NCI-H1930 (cell line): Measurements from ENCODE around the gene STOML1.

Source experiments
- DNase-seq, 2 experiments: peaks; one replicate each; lab custom pipeline; 2025; lab: John Stamatoyannopoulos, UW

STOML1 gene

DNA sequence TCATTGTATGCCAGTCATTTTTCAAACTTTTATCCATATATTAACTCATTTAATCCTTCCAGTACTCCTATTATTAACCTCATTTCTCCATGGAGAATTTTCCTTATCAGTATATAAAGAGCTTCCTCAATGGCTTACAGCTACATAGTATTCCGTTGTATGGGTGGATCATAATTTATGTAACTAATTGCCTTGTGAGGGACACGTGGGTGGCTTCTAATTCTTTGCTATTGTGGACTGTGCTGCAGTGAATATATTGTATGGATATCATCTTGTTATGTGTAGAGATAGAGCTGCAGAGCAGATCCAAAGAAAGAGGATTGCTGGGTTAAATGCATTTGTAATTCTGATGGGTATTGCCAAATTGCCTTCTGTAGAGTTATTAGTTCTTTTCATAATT is 27.6 kb upstream of the STOML1 start:
- no peak for DNase-seq

DNA sequence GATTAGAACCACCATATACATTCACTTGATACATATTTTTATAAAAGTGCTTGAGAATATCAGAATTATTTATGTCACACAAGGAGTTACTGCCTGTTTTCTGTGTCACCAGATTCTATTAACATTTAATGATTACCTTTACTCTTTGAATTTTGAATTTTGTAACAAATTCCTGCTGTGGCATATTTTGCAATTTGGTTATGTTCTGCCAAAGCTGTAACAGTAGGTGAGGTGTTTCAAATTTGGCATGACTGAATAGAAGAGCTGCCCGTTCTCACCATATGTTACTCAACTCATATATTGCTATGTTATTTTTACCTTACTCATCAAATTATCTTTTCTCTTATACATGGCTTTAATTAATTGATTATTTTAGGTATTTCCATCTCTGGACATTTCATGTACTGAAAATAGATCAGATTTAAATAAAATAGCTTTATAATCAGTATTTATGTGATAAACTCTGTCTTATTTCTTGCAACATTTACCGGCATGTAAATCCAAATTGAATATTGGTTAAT is 21.3 kb upstream of the STOML1 start:
- no peak for DNase-seq

DNA sequence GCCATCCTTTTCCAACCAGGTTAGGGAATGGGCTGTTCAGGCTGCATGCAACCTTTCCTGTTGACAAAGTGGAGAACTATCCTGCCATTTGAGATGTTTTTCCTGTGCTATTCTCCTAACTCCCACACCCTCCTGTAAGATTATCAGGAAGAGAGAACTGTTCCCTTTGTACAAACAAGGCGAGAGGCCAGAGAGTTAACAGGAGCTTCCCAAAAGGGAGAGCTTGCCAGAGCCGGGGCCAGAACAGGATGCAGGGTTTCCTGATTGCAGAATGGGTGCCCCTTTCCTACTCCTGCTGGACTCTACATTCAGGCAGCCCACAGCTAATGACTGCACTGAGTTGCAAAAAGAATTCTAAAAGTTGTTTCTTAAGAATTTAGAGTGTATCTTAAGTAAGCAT is 19.5 kb upstream of the STOML1 start:
- DNase-seq: no peak

DNA sequence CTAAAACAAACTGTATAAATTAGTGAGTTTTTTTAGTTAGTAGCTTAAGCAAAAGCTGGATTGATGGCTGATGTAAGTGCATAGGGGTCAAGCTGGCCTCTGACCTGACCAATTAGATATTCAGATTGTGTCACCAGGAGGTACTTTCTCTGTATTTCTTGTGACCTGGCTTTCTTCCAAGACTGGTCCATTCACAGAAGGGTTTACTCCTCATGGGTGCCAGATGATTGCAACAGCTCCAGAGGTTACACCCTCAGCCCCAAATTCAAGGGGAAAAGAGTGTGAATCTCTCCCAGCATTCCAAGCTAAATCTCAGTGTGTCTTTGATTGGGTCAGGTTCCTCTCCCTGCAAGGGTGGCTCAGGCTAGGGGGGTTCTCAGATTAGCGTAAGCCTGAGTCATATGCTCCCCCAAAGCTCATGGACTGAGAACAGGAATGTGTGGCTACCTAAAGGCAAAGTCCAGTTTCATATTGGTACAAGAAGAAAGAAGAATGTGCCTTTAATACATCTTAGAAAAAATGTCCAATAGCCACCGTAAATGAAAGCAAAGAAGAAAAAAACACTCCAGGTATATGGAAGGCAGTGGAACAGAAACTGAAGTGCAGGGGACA is 18.9 kb upstream of the STOML1 start:
- no peak for DNase-seq

DNA sequence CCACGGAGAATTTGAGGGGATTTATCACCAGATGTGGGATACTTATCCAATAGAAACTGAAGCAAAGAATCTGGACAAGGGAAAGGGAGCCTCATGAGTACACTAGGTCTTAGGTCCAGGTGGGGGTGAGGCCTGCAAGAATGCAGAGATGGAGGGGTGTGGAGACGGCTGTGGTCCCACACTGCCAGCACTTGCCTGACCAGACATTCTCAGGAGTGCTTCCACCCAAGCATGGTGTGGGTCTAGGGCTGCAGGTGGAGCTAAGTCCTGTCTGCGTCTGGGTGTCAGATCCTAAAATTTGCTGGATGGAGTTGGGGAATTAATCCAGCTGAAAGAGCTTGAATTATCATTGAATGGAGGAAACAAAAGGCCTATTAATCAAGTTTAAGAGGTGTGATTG is 16.8 kb upstream of the STOML1 start:
- no peak for DNase-seq

DNA sequence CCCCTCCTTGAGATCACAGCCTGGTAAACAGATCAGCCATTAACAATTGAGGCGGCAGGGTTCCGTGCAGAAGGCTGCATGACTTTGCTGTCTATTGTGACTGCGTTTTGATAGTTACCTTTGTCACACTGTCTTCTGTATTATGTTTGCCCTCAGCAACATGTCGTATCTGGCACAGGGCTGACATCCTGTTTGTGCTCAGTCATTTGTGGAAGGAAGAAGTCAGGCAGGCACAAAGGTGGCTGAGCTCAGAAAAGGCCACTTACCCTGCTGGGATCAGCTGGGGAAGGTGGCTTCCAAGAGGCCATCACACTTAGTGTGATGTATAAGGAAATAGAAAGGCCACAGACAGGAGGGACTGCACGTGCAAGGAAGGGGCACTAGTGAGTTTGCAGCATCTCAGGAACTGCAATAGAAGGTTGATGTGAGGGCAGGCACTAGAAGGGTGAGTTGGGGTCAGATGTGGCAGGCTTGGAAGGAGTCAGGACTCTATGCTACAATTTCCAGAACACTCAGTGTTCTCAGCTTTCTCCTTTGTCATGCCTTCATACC is 15.8 kb upstream of the STOML1 start:
- no peak for DNase-seq

DNA sequence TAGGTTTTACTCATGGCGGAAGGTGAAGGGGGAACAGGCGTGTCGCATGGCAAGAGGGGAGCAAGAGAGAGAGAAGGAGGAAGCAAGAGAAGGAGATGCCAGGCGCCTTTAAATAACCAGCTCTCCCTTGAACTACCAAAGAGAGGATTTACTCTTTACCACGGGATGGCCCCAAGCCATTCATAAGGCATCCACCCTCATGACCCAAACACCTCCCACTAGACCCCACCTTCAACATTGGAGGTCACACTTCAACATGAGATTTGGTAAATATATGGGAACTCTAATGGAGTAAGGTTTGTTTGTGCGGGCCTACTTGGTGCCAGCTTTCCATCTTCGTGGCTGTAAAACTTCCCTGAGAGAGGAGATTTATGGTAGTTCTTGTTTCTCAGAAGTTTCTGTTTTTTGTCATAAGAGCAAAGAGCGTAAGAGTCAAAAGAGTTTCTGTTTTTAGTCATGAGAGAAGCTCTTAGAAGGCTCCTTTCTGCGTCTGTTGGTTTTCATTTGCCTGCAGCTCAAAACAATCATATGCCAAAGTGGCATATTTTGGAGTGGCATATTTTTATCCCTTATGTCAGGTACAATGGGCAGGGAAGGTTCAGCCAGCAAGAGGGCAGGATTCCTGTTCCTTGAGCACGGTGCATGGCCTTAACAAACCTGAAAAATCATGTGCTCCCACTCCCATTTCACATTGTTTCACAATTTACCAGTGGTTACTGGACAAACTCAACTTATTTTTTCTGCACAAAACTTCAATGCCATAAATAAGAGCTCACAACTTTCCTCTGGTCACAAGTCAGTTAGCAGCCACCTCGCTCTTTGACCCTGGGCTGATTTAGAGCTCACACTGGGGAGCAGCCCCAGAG is 14.9 kb upstream of the STOML1 start:
- no peak for DNase-seq

DNA sequence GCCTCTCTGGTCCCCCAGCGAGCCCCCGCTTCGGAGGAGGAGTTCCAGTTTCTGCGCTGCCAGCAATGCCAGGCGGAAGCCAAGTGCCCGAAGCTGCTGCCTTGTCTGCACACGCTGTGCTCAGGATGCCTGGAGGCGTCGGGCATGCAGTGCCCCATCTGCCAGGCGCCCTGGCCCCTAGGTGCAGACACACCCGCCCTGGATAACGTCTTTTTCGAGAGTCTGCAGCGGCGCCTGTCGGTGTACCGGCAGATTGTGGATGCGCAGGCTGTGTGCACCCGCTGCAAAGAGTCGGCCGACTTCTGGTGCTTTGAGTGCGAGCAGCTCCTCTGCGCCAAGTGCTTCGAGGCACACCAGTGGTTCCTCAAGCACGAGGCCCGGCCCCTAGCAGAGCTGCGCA is 5.9 kb upstream of the STOML1 start:
- no peak for DNase-seq

DNA sequence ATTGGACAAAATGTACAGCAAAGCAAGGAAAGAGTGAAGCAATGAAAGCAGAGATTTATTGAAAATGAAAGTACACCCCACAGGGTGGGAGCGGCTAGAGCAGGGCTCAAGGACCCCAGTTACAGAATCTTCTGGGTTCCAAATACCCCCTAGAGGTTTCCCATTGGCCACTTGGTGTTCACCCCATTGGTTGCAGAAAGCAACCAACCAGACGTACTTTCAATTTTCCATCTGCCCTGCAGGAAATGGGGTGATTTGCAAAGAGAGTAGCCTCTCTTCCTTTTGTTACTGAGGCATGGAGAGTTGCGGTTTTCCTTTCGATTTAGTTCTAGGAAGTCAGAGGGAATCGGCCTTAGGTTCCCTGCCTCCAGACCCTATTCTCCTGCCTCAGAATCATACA is 4.8 kb upstream of the STOML1 start:
- no peak for DNase-seq

DNA sequence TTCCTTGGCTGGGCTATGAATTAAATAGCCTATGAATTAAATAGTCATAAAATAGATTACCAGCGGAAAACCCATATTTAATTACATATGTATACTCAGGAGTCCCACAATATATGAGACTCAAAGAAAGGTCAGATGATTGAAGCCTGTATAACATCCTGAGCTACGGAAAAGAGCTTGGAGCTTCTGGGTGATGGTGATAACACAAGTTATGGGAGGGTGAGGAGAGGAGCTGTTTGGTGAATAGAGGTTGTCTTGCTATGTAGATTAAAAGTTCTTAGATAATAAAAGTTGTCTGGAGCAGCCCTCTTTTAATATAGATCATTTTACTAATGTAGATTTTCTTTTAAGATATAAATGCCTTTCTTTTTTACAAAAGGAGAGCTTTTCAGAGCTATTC is 4.2 kb upstream of the STOML1 start:
- DNase-seq: no peak

DNA sequence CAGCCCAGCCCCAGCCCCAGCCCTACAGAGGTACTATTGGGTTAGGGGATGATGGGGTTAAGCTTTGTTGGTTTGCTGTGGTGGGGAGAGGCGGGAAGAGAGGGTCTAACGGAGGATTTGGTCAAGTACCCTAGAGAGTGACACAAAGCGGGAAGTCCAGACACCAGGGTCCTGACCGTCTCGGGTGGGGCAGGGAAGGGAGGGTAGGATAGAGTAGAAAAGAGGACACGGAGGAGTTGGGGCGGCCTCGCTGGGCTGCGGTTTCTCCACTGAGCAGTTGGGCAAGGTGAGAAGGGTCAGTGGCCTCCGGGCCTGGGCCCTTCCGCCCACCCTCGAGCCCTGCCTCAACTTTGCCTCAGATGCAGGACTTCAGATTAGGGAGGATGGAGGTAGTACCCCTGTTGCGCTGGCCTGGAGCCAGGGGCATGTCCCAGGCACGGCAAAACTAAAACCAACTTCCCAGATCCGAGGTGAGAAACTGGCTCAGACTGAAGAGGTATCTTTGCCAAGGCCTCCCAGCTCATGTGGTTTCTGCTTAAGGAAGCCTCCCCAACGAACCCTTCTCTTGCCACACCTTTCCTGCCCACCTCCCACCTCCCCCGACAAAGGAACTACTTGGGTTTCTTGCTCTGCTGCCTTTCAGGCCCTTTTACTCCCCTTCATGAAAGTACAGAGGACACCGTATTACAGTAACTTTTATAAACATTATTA is 3.0 kb upstream of the STOML1 start:
- no peak for DNase-seq

DNA sequence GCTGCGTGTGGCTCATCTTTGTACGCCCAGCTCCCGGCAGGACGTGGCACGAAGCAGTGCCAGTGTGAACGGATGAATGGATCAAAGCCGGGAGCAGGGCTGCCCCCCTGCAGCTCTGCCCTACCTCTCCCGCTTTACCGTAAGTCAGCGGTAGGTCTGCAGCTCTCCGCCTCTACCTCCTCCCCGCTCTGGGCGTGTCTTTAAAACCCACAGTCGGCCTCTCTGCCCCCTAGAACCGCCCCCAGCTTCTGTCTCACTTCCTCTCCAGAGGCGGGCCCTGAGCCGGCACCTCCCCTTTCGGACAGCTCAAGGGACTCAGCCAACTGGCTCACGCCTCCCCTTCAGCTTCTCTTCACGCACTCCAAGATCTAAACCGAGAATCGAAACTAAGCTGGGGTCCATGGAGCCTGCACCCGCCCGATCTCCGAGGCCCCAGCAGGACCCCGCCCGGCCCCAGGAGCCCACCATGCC is 2.4 kb upstream of the STOML1 start, which contains the start of gene PML:
Gene PML, plus strand, starts transcription at position 304 of the 471 bp plus-strand sequence. Its CDS starts 97 bp downstream, at position 401.
- DNase-seq: peak; percentile 71 to 76

DNA sequence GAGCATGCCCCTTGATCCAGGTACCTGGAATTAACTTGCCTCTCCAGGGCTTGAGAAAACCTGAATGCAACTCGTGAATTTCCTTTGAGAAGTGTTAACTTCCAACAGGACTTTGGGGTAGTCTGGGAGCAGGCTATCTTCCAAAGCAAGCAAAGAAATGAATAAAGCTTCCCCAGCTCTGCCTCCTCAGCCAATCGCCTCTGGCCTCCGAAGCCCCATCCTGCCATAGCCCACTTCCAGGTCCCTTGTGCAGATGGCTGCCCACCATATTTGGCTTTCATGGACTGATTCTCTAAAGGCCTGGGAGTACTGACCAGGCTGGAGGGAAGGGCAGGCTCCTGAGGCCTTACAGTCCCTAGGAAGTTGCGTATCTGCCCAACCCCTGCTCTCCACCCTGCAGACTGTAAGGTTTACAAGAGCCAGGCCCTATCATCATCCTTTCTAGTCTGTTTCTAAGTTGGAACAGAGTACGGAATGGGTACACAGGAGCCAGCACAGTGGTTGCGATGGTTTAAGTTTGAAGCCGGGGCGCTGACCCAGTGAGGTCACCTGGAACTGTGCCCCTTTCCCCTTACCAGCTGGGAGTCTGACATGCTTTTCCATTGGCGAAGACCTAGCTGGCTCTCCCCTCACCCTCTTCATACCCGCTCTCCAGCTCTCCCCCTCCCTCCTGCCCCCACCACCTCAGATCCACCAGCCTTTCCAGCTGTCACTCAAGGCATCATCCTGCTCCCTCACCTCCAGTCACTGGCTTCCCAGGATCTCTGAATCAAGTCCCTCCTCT is 1.3 kb upstream of the STOML1 start:
- DNase-seq: no peak

DNA sequence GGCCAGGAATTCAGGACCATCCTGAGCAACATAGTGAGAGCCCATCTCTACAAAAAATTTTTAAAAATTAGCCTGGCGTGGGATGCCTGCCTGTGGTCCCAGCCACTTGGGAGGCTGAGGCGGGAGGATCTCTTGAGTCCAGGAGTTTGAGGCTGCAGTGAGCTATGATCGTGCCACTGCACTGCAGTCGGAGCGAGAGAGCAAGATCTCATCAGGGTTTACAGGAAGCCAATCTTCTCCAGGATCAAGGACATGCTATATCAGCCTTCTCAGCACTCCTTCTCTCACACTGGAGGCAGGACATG is 451 bp upstream of the STOML1 start:
- no peak for DNase-seq

DNA sequence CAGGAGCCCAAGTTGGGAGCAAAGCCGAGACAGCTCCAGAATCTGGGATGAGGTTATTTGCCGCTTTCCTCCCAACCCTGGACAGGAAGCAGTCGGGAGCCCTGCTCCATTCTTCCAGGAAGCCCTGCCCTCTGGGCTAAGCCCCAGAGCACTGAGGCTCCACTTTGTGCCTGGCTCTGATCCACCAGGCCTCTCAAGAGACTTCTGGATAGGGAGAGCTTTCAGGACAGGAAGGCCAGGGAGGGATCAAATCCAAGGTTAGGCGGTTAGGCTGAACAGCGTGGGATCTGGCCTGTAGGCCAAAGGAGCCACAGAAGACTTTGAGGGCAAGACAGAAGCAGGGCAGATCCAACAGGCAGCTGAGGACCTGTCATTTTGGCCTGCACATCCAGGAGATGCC is 835 bp downstream of the STOML1 start:
- no peak for DNase-seq

DNA sequence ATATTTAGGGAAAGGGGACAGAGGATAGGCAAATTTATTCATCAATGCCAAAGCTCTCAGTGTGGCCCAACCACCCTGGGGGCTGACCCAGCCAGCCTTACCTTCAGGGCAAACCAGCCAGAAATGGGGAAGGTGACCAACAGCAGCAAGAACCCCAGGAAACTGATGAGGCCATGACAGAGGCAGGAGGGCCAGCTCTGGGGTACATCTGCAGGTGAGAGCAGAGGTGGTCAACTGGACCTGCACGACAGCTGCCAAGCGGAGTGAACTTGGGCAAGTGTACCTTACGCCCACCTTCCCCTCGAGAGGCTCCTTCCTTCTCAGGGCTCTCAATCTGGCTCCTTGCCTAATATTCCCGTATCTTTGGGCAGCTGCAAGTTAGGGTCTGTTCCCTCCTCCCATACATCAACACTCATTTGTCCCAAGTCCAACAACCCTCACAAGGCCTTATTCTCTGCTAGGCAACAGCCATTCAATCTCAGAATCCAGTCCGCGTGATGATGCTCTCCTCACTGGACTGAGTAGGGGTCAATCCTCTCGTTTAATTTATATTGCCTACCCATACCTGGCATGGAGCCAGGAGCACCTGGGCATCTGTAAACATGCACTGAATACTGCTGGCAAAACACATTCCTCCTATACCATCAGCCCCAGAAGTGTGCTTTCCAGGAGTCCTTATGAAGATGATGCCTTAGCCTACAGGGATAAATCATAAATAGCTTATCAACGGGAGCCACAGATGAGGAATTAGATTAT is 1.7 kb downstream of the STOML1 start:
- no peak for DNase-seq

DNA sequence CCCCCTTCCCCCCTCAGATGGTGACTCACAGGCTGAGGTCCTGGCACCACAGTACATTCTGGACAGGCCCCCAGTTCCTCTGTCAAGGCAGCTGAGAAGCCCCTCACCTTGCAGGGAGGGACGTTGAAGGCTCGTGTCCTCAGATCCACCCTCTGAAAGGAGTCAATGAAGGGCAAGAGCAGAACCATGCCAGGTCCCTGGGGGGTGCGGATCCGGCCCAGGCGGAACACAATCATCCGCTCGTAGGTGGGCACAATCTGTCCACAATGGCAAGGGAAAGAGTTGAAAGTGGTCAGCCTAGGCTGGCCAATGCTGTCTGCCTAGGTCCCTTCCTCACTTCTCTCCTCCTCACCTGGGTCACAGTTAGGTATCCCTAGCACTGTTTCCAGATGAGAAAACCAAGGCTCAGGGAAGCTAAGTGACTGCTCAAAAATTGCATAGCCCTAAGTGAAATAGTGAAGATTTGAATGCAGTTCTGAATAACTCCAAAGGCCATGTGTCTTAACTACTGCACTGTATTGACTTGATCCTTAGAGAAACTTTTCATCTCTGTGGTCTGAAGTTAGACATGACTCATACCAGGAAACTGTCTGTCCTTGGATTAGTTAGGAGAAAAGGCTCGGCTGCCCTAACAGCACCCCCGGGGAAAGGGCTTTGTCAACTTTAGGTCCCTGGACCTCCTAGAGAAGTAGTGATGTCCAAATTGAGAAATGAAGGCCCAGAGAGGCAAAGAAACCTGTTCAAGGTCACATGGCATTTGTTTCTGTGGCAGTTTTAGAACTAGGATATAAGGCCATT is 2.9 kb downstream of the STOML1 start:
- DNase-seq: no peak

DNA sequence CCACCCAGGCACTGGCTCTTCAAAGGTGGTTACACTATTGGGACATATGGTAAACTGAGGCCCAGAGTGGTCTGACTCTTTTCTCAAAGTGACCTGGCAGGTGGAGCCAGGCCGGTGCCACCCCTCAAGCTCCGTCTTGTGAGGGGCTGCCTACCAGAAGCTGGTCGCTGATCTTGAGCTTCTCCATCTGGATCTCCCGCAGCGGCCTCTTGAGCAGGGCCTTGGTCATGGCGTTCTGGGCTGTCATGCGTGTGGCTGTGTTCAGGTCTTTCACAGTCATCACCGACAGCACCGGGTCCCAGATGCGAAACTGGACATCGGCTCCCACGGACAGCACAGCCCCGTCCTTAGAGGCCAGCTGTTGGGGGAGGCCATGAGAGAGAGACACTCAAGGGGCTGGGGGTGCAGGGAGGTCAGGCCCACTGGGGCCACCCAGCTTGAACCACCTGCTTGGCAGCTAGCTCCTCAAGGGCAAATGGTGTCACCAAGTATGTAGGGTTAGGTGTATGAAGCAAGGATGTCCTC is 3.6 kb downstream of the STOML1 start:
- DNase-seq: no peak

DNA sequence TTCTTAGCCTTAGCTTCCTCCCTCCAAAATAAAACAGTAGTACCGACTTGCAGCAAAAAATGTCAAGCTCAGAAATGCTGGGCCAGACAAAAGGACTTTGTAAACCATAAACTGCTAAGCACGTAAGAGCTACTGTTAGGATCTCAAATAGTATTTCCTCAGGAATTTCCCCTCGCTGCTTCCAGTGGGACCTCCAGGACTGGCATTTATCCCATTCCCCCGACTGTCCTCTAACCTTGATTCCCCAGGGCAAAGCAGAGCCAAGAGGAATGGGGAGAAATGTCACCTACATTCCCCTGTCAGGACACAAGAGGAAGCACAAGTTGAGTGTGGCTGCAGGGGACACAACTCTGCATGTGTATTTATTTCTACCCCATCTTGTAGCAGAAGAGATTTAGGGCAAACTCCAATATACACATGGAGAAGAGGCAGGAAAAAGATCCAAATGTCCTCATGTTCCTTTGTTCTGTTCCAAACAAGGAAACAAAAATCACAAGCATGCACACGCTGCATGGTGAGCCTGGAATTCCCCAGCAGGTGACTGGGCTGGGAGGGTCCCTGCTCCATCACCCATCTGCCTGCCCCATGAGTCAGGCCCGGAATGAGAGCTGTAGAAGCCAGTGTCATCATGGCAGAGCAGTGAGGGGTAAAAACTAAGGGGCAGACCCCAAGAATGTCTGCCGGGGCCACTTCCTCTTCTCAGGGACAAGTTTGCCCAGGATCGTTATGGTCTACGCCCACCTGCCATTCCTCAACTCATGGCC is 4.2 kb downstream of the STOML1 start:
- DNase-seq: no peak
